Skeletal muscle satellite cell (primary cell): ENCODE results near the gene CTSA.

Experiments used
- H3K27me3 ChIP-seq: 2 replicates; pipeline ENCODE4 v1.7.0; 2013; ENCODE audit warnings: low read length; ENCODE audit not compliant: control insufficient read depth, insufficient read depth
- H3K36me3 ChIP-seq: 2 replicates; pipeline ENCODE4 v1.7.0; 2013; ENCODE audit warnings: mild to moderate bottlenecking, control low read depth, low read length; ENCODE audit not compliant: insufficient read depth
- H3K4me1 ChIP-seq: 2 replicates; pipeline ENCODE4 v1.7.0; 2013; ENCODE audit warnings: low read length; ENCODE audit not compliant: control insufficient read depth, insufficient read depth
- H3K4me2 ChIP-seq: 2 replicates; pipeline ENCODE4 v1.7.0; 2013; ENCODE audit warnings: mild to moderate bottlenecking, low read length
- H3K4me3 ChIP-seq: 2 replicates; pipeline ENCODE4 v1.7.0; 2013; ENCODE audit warnings: low read length
- H3K9ac ChIP-seq: 2 replicates; pipeline ENCODE4 v1.7.0; 2013; ENCODE audit warnings: mild to moderate bottlenecking, low read depth, low read length, moderate library complexity
- H3K9me3 ChIP-seq: replicated peaks from 2 replicates; pipeline ENCODE4 v1.7.0; 2013; ENCODE audit warnings: mild to moderate bottlenecking, control low read depth, low read length

CTSA gene

GRCh38 chr20:45853484-45853883 is 37.7 kb upstream of the CTSA start:
- Histone ChIP-seq H3K9me3 (no peaks in the 10 kb centered on the region), H3K9ac (no peak overlapping the region), H3K4me3 (no peak overlapping the region), H3K36me3 (peaks cover 18% of the 10 kb centered on the region), H3K27me3 (no peaks in the 10 kb centered on the region), H3K4me1 (peaks cover 19% of the 10 kb centered on the region), H3K4me2 (no peak overlapping the region)

GRCh38 chr20:45857114-45857881 is 33.8 kb upstream of the CTSA start, which contains the start of the genes ACOT8 and ZSWIM3:
Gene ACOT8, minus strand, starts transcription at chr20:45857392. Its CDS starts 77 bp downstream, at chr20:45857315.
Gene ZSWIM3, plus strand, starts transcription at chr20:45857614. Its CDS starts 212 bp downstream, at chr20:45857826.
- Histone ChIP-seq H3K9me3 (no peaks in the 10 kb centered on the region), H3K27me3 (no peaks in the 10 kb centered on the region), H3K36me3 (peaks cover 8% of the 10 kb centered on the region), H3K4me2 (peak within 1 kb of the TSS; percentile 98), H3K9ac (peak within 1 kb of the TSS; percentile 89), H3K4me1 (peaks cover 19% of the 10 kb centered on the region), H3K4me3 (peak within 1 kb of the TSS; percentile 93)

GRCh38 chr20:45857882-45858216 is 33.3 kb upstream of the CTSA start:
- peaks cover 19% of the 10 kb centered on the region for H3K4me1 ChIP-seq
- H3K4me3 ChIP-seq = peak overlapping the region; percentile 93
- H3K4me2 ChIP-seq = peak overlapping the region; percentile 98
- H3K36me3 ChIP-seq = peaks cover 8% of the 10 kb centered on the region
- H3K9me3 ChIP-seq = no peaks in the 10 kb centered on the region
- peak overlapping the region; percentile 77 for H3K9ac ChIP-seq
- H3K27me3 ChIP-seq = no peaks in the 10 kb centered on the region

- Histone ChIP-seq H3K4me1 (peaks cover 19% of the 10 kb centered on the region), H3K9ac (no peak overlapping the region), H3K36me3 (peaks cover 3% of the 10 kb centered on the region), H3K4me3 (no peak overlapping the region), H3K4me2 (no peak overlapping the region), H3K9me3 (no peaks in the 10 kb centered on the region), H3K27me3 (no peaks in the 10 kb centered on the region)
Measured at GRCh38 chr20:45859916-45860315, 31.2 kb upstream of the CTSA start.

- H3K4me3 ChIP-seq = no peak overlapping the region
- H3K4me1 ChIP-seq = peaks cover 18% of the 10 kb centered on the region
Measured at GRCh38 chr20:45860560-45861220, 30.4 kb upstream of the CTSA start.

GRCh38 chr20:45861221-45862075 is 29.7 kb upstream of the CTSA start:
- H3K9me3 ChIP-seq = no peaks in the 10 kb centered on the region
- no peaks in the 10 kb centered on the region for H3K27me3 ChIP-seq
- no peak overlapping the region for H3K9ac ChIP-seq
- H3K4me3 ChIP-seq = no peak overlapping the region
- no peak overlapping the region for H3K4me2 ChIP-seq
- peaks cover 11% of the 10 kb centered on the region for H3K4me1 ChIP-seq
- H3K36me3 ChIP-seq = no peaks in the 10 kb centered on the region

More at GRCh38 chr20:45860560-45861220, 30.4 kb upstream of the CTSA start:
- Histone ChIP-seq H3K27me3 (no peaks in the 10 kb centered on the region), H3K4me2 (no peak overlapping the region), H3K36me3 (no peaks in the 10 kb centered on the region), H3K9ac (no peak overlapping the region), H3K9me3 (no peaks in the 10 kb centered on the region)

- Histone ChIP-seq H3K4me1 (peaks cover 12% of the 10 kb centered on the region), H3K27me3 (no peaks in the 10 kb centered on the region), H3K4me3 (no peak overlapping the region), H3K9me3 (no peaks in the 10 kb centered on the region), H3K4me2 (no peak overlapping the region), H3K36me3 (no peaks in the 10 kb centered on the region), H3K9ac (no peak overlapping the region)
Measured at GRCh38 chr20:45863543-45864470, 27.3 kb upstream of the CTSA start.

GRCh38 chr20:45866454-45866853 is 24.7 kb upstream of the CTSA start:
- Histone ChIP-seq H3K36me3 (no peaks in the 10 kb centered on the region), H3K27me3 (no peaks in the 10 kb centered on the region), H3K9me3 (no peaks in the 10 kb centered on the region), H3K4me1 (peaks cover 12% of the 10 kb centered on the region), H3K4me3 (no peak overlapping the region), H3K4me2 (no peak overlapping the region), H3K9ac (no peak overlapping the region)

GRCh38 chr20:45867136-45867818 is 23.9 kb upstream of the CTSA start:
- no peaks in the 10 kb centered on the region for H3K36me3 ChIP-seq
- H3K9ac ChIP-seq = peak overlapping the region; percentile 41
- H3K9me3 ChIP-seq = no peaks in the 10 kb centered on the region

GRCh38 chr20:45867819-45868176 is 23.3 kb upstream of the CTSA start:
- no peaks in the 10 kb centered on the region for H3K27me3 ChIP-seq
- no peaks in the 10 kb centered on the region for H3K9me3 ChIP-seq
- peak overlapping the region; percentile 41 for H3K9ac ChIP-seq
- H3K4me1 ChIP-seq = peaks cover 12% of the 10 kb centered on the region
- H3K36me3 ChIP-seq = no peaks in the 10 kb centered on the region
- no peak overlapping the region for H3K4me3 ChIP-seq
- peak overlapping the region; percentile 48 for H3K4me2 ChIP-seq

More at GRCh38 chr20:45867136-45867818, 23.9 kb upstream of the CTSA start:
- H3K4me1 ChIP-seq = peaks cover 12% of the 10 kb centered on the region
- H3K27me3 ChIP-seq = no peaks in the 10 kb centered on the region
- H3K4me2 ChIP-seq = peak overlapping the region; percentile 48
- H3K4me3 ChIP-seq = no peak overlapping the region
